Chondrocyte (in vitro differentiated cells): ENCODE measurements around the gene ACVR2B. TPM values are rescaled to one million over a fixed set of nuclear protein-coding genes. Genes with fewer than 3 reads are reported as not detected.

Experiments
- DNase-seq: peaks from one replicate; pipeline ENCODE4 v3.0.0; 2021; ENCODE audit warnings: mixed read lengths, low spot score
- H3K27ac Mint-ChIP-seq: one replicate; pipeline ENCODE4 v1.8.0; 2021; ENCODE audit warnings: mild to moderate bottlenecking, moderate library complexity, mixed read lengths; ENCODE audit not compliant: unreplicated experiment
- H3K27me3 Mint-ChIP-seq: 2 replicates; pipeline ENCODE4 v1.8.0; 2021; ENCODE audit warnings: low read depth, mixed read lengths
- H3K36me3 Mint-ChIP-seq: 2 replicates; pipeline ENCODE4 v1.8.0; 2021; ENCODE audit warnings: low read depth, mixed read lengths
- H3K4me1 Mint-ChIP-seq: 2 replicates; pipeline ENCODE4 v1.8.0; 2021; ENCODE audit warnings: low read depth, mild to moderate bottlenecking, mixed read lengths
- H3K4me3 Mint-ChIP-seq: one replicate; pipeline ENCODE4 v1.8.0; 2021; ENCODE audit warnings: mild to moderate bottlenecking, moderate library complexity, mixed read lengths; ENCODE audit not compliant: unreplicated experiment
- H3K9me3 Mint-ChIP-seq: 2 replicates; pipeline ENCODE4 v1.8.0; 2021; ENCODE audit warnings: low read depth, mixed read lengths
- CTCF ChIP-seq: fragments of 200-600 bp; sonication (generic); IDR thresholded peaks from 2 replicates; pipeline ENCODE4 v1.5.0; 2021; ENCODE audit warnings: antibody characterized with exemption, mild to moderate bottlenecking, moderate library complexity
- total RNA-seq: library from RNA; stranded (reverse); gene quantifications from 3 replicates; pipeline ENCODE4 v1.2.1, GENCODE V29; 2021

The ACVR2B gene
- total RNA-seq, 1 donor from 2014 or later = 4.3 TPM

GRCh38 chr3:38510631-38511030, 56.9 kb downstream of the ACVR2B start:
- no peak for DNase-seq
- no peak for TF ChIP-seq CTCF
- H3K4me3 Mint-ChIP-seq = no peak overlapping the region
- H3K4me1 Mint-ChIP-seq = peaks cover 2% of the 10 kb centered on the region
- no peak overlapping the region for H3K27ac Mint-ChIP-seq
- peaks cover 31% of the 10 kb centered on the region for H3K36me3 Mint-ChIP-seq
- H3K27me3 Mint-ChIP-seq = no peaks in the 10 kb centered on the region
- no peaks in the 10 kb centered on the region for H3K9me3 Mint-ChIP-seq

GRCh38 chr3:38511546-38511945, 57.9 kb downstream of the ACVR2B start:
- no peak for DNase-seq
- Mint-ChIP-seq H3K4me3 (no peak overlapping the region), H3K36me3 (peaks cover 33% of the 10 kb centered on the region), H3K27me3 (no peaks in the 10 kb centered on the region), H3K27ac (no peak overlapping the region), H3K4me1 (peaks cover 2% of the 10 kb centered on the region), H3K9me3 (no peaks in the 10 kb centered on the region)
- TF ChIP-seq CTCF = no peak

- TF ChIP-seq CTCF = no peak
- peaks cover 7% of the 10 kb centered on the region for H3K4me1 Mint-ChIP-seq
- peaks cover 26% of the 10 kb centered on the region for H3K36me3 Mint-ChIP-seq
- no peak overlapping the region for H3K27ac Mint-ChIP-seq
- H3K27me3 Mint-ChIP-seq = no peaks in the 10 kb centered on the region
- no peak overlapping the region for H3K4me3 Mint-ChIP-seq
- no peaks in the 10 kb centered on the region for H3K9me3 Mint-ChIP-seq
- DNase-seq = no peak
These were observed 61.7 kb downstream of the ACVR2B start for GRCh38 chr3:38515367-38515766.

GRCh38 chr3:38516669-38517068, 63.0 kb downstream of the ACVR2B start:
- Mint-ChIP-seq H3K36me3 (peaks cover 24% of the 10 kb centered on the region), H3K4me3 (no peak overlapping the region), H3K27ac (no peak overlapping the region), H3K4me1 (peaks cover 9% of the 10 kb centered on the region), H3K27me3 (no peaks in the 10 kb centered on the region), H3K9me3 (no peaks in the 10 kb centered on the region)
- no peak for TF ChIP-seq CTCF
- no peak for DNase-seq

GRCh38 chr3:38519000-38519399, 65.3 kb downstream of the ACVR2B start:
- Mint-ChIP-seq H3K4me1 (peaks cover 9% of the 10 kb centered on the region), H3K9me3 (no peaks in the 10 kb centered on the region), H3K36me3 (peaks cover 24% of the 10 kb centered on the region), H3K27me3 (no peaks in the 10 kb centered on the region), H3K4me3 (no peak overlapping the region), H3K27ac (no peak overlapping the region)
- no peak for TF ChIP-seq CTCF
- DNase-seq = no peak
